Measurements from ENCODE around the gene KCNAB1.

KCNAB1 gene

GRCh38 chr3:156142702-156143101, 22.3 kb downstream of the KCNAB1 start:
- Histone ChIP-seq H3K79me2 (ENCODE audit: insufficient read depth, low read length) (no peaks in the 10 kb centered on the region), H4K20me1 (ENCODE audit: insufficient read depth, low read length) (no peaks in the 10 kb centered on the region), H3K27ac (ENCODE audit: low read depth, low read length, poor library complexity, severe bottlenecking) (no peak overlapping the region), H3K36me3 (ENCODE audit: insufficient read depth, low read length) (no peaks in the 10 kb centered on the region), H3K4me1 (ENCODE audit: insufficient read depth, low read length, severe bottlenecking) (no peaks in the 10 kb centered on the region), H3K27me3 (ENCODE audit: insufficient read depth, low read length) (no peaks in the 10 kb centered on the region), H3K9ac (ENCODE audit: low read length) (no peak overlapping the region), H3K9me2 (ENCODE audit: low read depth, low read length) (no peaks in the 10 kb centered on the region), H3F3A (ENCODE audit: insufficient read depth, low read length) (no peaks in the 10 kb centered on the region), H3K9me3 (ENCODE audit: low read length) (no peaks in the 10 kb centered on the region), H2AFZ (ENCODE audit: low read length) (no peak overlapping the region), H3K4me3 (ENCODE audit: low read depth, low read length, poor library complexity, severe bottlenecking) (no peak overlapping the region), H3K4me2 (ENCODE audit: low read length) (no peak overlapping the region)
- no peak for TF ChIP-seq EZH2 (IDR thresholded peaks at IDR 0.05; ENCODE audit: borderline replicate concordance, low read length)

- no peaks in the 10 kb centered on the region for H3K27me3 ChIP-seq (ENCODE audit: insufficient read depth, low read length)
- H3K9me2 ChIP-seq (ENCODE audit: low read depth, low read length) = no peaks in the 10 kb centered on the region
- no peak overlapping the region for H3K27ac ChIP-seq (ENCODE audit: low read depth, low read length, poor library complexity, severe bottlenecking)
- H2AFZ ChIP-seq (ENCODE audit: low read length) = no peak overlapping the region
- no peak overlapping the region for H3K4me2 ChIP-seq (ENCODE audit: low read length)
- H4K20me1 ChIP-seq (ENCODE audit: insufficient read depth, low read length) = no peaks in the 10 kb centered on the region
- no peak overlapping the region for H3K9ac ChIP-seq (ENCODE audit: low read length)
- no peaks in the 10 kb centered on the region for H3K36me3 ChIP-seq (ENCODE audit: insufficient read depth, low read length)
- no peaks in the 10 kb centered on the region for H3K9me3 ChIP-seq (ENCODE audit: low read length)
- no peaks in the 10 kb centered on the region for H3K4me1 ChIP-seq (ENCODE audit: insufficient read depth, low read length, severe bottlenecking)
- TF ChIP-seq, protein P1, sequence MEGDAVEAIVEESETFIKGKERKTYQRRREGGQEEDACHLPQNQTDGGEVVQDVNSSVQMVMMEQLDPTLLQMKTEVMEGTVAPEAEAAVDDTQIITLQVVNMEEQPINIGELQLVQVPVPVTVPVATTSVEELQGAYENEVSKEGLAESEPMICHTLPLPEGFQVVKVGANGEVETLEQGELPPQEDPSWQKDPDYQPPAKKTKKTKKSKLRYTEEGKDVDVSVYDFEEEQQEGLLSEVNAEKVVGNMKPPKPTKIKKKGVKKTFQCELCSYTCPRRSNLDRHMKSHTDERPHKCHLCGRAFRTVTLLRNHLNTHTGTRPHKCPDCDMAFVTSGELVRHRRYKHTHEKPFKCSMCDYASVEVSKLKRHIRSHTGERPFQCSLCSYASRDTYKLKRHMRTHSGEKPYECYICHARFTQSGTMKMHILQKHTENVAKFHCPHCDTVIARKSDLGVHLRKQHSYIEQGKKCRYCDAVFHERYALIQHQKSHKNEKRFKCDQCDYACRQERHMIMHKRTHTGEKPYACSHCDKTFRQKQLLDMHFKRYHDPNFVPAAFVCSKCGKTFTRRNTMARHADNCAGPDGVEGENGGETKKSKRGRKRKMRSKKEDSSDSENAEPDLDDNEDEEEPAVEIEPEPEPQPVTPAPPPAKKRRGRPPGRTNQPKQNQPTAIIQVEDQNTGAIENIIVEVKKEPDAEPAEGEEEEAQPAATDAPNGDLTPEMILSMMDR (IDR thresholded peaks at IDR 0.05; ENCODE audit: low read length) = no peak
- no peak for TF ChIP-seq EZH2 (IDR thresholded peaks at IDR 0.05; ENCODE audit: borderline replicate concordance, low read length)
- H3F3A ChIP-seq (ENCODE audit: insufficient read depth, low read length) = no peaks in the 10 kb centered on the region
- H3K79me2 ChIP-seq (ENCODE audit: insufficient read depth, low read length) = no peaks in the 10 kb centered on the region
- H3K4me3 ChIP-seq (ENCODE audit: low read depth, low read length, poor library complexity, severe bottlenecking) = no peak overlapping the region
These were observed 22.8 kb downstream of the KCNAB1 start for GRCh38 chr3:156143136-156143535.

DNA sequence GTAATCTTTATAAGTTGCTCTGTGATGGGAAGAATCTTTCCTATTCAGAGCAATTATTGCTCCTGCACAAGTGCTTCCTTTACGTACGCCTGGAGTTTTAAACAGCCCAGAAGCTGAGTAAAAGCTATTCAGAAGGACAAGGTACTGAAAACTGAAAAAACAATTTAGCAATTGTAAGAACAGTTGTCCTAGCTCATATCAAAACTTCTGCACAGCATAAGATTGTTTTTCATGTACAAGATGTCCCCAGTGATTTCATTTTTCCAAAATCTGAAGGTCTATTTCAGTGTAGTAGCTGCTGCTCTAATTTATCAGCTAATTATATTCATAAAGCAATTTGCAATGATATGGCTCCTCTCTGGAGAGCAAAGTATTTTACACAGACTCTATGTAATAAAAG, 23.7 kb downstream of the KCNAB1 start:
- Histone ChIP-seq H3F3A (ENCODE audit: insufficient read depth, low read length) (no peaks in the 10 kb centered on the region), H3K9ac (ENCODE audit: low read length) (no peak overlapping the region), H3K4me1 (ENCODE audit: insufficient read depth, low read length, severe bottlenecking) (no peaks in the 10 kb centered on the region), H3K27ac (ENCODE audit: low read depth, low read length, poor library complexity, severe bottlenecking) (no peak overlapping the region), H3K27me3 (ENCODE audit: insufficient read depth, low read length) (no peaks in the 10 kb centered on the region), H3K9me3 (ENCODE audit: low read length) (no peaks in the 10 kb centered on the region), H2AFZ (ENCODE audit: low read length) (no peak overlapping the region), H3K79me2 (ENCODE audit: insufficient read depth, low read length) (no peaks in the 10 kb centered on the region), H3K4me3 (ENCODE audit: low read depth, low read length, poor library complexity, severe bottlenecking) (no peak overlapping the region), H3K36me3 (ENCODE audit: insufficient read depth, low read length) (no peaks in the 10 kb centered on the region), H3K4me2 (ENCODE audit: low read length) (no peak overlapping the region), H3K9me2 (ENCODE audit: low read depth, low read length) (no peaks in the 10 kb centered on the region), H4K20me1 (ENCODE audit: insufficient read depth, low read length) (no peaks in the 10 kb centered on the region)
- TF ChIP-seq EZH2 (IDR thresholded peaks at IDR 0.05; ENCODE audit: borderline replicate concordance, low read length) = no peak
- TF ChIP-seq, protein P1 (IDR thresholded peaks at IDR 0.05; ENCODE audit: low read length) = no peak

DNA sequence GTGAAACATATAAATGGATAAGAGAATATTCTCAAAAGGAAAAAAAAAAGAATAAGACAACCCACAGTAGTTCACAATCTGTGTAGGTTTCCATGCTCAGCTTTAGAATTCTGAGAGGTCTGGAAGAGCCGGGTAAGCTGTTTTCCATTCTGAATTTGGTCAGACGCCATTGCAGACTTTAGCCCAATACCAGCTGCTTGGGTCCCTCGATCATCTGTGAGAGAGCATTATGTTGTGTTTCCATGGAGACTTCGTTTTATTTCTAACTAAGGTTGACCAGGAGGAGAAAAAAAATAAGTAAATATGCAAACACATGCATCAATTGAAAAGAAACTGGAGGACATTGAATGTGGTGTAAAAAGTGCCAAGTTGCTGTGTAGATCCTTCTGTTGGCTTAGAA, 25.5 kb downstream of the KCNAB1 start:
- no peaks in the 10 kb centered on the region for H3K79me2 ChIP-seq (ENCODE audit: insufficient read depth, low read length)
- H3F3A ChIP-seq (ENCODE audit: insufficient read depth, low read length) = no peaks in the 10 kb centered on the region
- TF ChIP-seq, protein P1 (IDR thresholded peaks at IDR 0.05; ENCODE audit: low read length) = no peak
- H4K20me1 ChIP-seq (ENCODE audit: insufficient read depth, low read length) = no peaks in the 10 kb centered on the region
- no peak overlapping the region for H3K27ac ChIP-seq (ENCODE audit: low read depth, low read length, poor library complexity, severe bottlenecking)
- H3K36me3 ChIP-seq (ENCODE audit: insufficient read depth, low read length) = no peaks in the 10 kb centered on the region
- no peaks in the 10 kb centered on the region for H3K4me1 ChIP-seq (ENCODE audit: insufficient read depth, low read length, severe bottlenecking)
- no peaks in the 10 kb centered on the region for H3K27me3 ChIP-seq (ENCODE audit: insufficient read depth, low read length)
- no peaks in the 10 kb centered on the region for H3K9me3 ChIP-seq (ENCODE audit: low read length)
- no peak overlapping the region for H3K9ac ChIP-seq (ENCODE audit: low read length)
- H3K9me2 ChIP-seq (ENCODE audit: low read depth, low read length) = no peaks in the 10 kb centered on the region
- H3K4me2 ChIP-seq (ENCODE audit: low read length) = no peak overlapping the region
- no peak overlapping the region for H3K4me3 ChIP-seq (ENCODE audit: low read depth, low read length, poor library complexity, severe bottlenecking)
- no peak overlapping the region for H2AFZ ChIP-seq (ENCODE audit: low read length)
